ENCODE data around the gene CHFR.
"Not testable (repeated sequence)": the region's sequence is repeated elsewhere in the genome, so short reads cannot be mapped to it uniquely, and the experiment has no call there.

Gene CHFR

DNA sequence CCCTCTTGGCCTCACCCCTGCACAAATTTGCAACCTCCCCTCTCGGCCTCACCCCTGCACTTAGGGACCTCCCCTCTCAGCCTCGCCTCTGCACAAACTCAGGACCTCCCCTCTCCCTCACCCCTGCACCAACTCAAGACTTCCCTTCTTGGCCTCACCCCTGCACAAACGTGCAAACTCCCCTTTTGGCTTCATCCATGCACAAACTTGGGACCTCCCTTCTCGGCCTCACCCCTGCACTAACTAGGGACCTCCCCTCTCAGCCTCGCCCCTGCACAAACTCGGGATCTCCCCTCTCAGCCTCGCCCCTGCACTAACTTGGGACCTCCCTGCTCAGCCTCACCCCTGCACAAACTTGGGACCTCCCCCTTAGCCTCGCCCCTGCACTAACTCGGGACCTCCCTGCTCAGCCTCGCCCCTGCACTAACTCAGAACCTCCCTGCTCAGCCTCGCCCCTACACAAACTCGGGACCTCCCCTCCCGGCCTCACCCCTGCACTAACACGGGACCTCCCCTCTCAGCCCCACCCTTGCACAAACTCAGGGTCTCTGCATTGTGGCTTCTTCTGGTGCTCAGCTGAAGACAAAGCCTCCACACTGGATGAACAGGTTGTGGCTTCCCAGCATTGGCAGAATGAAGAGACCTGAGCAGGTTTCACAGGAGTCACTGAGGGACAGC is 47.7 kb downstream of the CHFR start:
- H3K9me3 ChIP-seq (ENCODE audit: control insufficient read depth, insufficient read depth, low read length) = no peaks in the 10 kb centered on the region
- no peaks in the 10 kb centered on the region for H3K4me1 ChIP-seq (ENCODE audit: insufficient read depth, low read length)
- no peak overlapping the region for H3K9ac ChIP-seq (ENCODE audit: low read depth, low read length)
- no peaks in the 10 kb centered on the region; the same call in 1 of the 2 replicates for H3K36me3 ChIP-seq (ENCODE audit: insufficient read depth, low read length)

GRCh38 chr12:132838410-132839080 is 48.9 kb downstream of the CHFR start:
- Histone ChIP-seq H3K9ac (ENCODE audit: low read depth, low read length) (no peak overlapping the region), H3K9me3 (ENCODE audit: control insufficient read depth, insufficient read depth, low read length) (no peaks in the 10 kb centered on the region), H3K36me3 (ENCODE audit: insufficient read depth, low read length) (no peaks in the 10 kb centered on the region; the same call in 1 of the 2 replicates), H3K4me1 (ENCODE audit: insufficient read depth, low read length) (no peaks in the 10 kb centered on the region)

- Histone ChIP-seq H3K36me3 (ENCODE audit: insufficient read depth, low read length) (no peaks in the 10 kb centered on the region; the same call in 1 of the 2 replicates), H3K9ac (ENCODE audit: low read depth, low read length) (no peak overlapping the region), H3K4me1 (ENCODE audit: insufficient read depth, low read length) (no peaks in the 10 kb centered on the region), H3K9me3 (ENCODE audit: control insufficient read depth, insufficient read depth, low read length) (no peaks in the 10 kb centered on the region)
Observed at GRCh38 chr12:132837693-132838409, 49.6 kb downstream of the CHFR start.

GRCh38 chr12:132836795-132837331 is 50.5 kb downstream of the CHFR start:
- Histone ChIP-seq H3K9me3 (ENCODE audit: control insufficient read depth, insufficient read depth, low read length) (no peaks in the 10 kb centered on the region), H3K9ac (ENCODE audit: low read depth, low read length) (no peak overlapping the region), H3K36me3 (ENCODE audit: insufficient read depth, low read length) (no peaks in the 10 kb centered on the region; the same call in 1 of the 2 replicates), H3K4me1 (ENCODE audit: insufficient read depth, low read length) (no peaks in the 10 kb centered on the region)

- not testable (repeated sequence) for H3K4me1 ChIP-seq (ENCODE audit: insufficient read depth, low read length); H3K36me3 ChIP-seq (ENCODE audit: insufficient read depth, low read length); H3K9ac ChIP-seq (ENCODE audit: low read depth, low read length); H3K9me3 ChIP-seq (ENCODE audit: control insufficient read depth, insufficient read depth, low read length)
Observed at GRCh38 chr12:132836230-132836629, 51.2 kb downstream of the CHFR start.

DNA sequence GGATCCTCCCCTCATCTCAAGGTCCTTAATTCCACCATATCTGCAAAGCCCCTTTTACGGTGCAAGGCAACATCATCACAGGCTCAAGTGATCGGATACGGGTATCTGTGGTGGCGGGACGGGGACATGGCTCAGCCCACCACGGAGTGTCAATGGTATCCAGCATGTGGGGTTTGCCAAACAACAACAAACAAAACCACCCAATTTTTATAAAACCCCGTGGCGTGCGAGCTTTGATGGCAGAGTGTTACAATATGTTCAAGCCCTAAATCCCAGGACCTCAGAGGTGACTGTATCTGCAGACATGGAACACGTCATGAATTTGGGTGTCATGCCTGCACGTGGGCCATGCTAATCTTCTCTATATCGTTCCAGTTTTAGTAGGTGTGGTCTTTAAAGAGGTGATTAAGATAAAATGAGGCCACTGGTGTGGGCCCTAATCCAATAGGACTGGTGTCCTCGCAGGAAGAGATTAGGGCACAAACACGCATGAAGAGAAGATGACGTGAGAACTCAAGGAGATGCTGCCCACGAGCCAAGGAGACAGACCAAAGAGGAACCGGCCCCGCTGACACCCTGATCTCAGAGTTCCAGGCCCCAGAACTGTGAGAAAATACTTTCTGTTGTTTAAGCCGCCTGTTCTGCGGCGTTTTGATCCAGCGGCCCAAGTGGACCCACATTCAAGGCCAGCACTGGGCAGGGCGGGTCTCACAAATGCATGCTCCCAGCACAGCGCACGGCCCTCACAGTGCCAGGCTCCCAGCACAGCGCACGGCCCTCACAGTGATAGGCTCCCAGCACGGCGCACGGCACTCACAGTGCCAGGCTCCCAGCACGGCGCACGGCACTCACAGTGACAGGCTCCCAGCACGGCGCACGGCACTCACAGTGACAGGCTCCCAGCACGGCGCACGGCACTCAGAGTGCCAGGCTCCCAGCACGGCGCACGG is 52.1 kb downstream of the CHFR start:
- no peaks in the 10 kb centered on the region for H3K4me1 ChIP-seq (ENCODE audit: insufficient read depth, low read length)
- H3K36me3 ChIP-seq (ENCODE audit: insufficient read depth, low read length) = no peaks in the 10 kb centered on the region; the same call in 1 of the 2 replicates

DNA sequence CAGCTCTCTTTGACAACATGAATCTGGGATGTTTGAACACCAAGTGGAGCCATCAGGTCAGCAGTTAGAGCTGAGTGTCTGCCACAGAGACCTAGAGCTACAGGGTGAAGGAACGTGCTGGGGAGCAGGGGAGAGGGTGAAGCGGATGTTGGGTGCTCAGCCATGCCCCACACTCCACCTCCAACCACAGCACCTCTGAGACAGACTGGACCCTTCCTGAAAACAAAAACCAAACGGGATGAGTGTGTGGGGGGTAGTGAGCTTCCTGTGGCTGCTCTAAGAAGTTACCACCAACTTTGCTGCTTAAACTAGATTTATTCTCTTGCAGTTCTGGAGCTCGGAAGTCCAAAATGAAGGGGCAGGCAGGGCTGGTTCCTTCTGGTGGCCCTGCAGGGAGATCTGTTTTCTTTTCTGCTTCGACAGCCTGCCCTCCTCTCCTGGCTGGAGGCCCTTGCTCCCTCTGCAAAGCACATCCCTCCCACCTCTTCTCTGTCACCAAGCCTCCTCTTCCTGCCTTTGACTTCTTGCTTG is 53.2 kb downstream of the CHFR start:
- Histone ChIP-seq H3K36me3 (ENCODE audit: insufficient read depth, low read length) (no peaks in the 10 kb centered on the region; the same call in 1 of the 2 replicates), H3K9me3 (ENCODE audit: control insufficient read depth, insufficient read depth, low read length) (no peaks in the 10 kb centered on the region), H3K4me1 (ENCODE audit: insufficient read depth, low read length) (no peaks in the 10 kb centered on the region), H3K9ac (ENCODE audit: low read depth, low read length) (no peak overlapping the region)

More for the DNA sequence above, 52.1 kb downstream of the CHFR start:
- no peaks in the 10 kb centered on the region for H3K9me3 ChIP-seq (ENCODE audit: control insufficient read depth, insufficient read depth, low read length)
- no peak overlapping the region for H3K9ac ChIP-seq (ENCODE audit: low read depth, low read length)

DNA sequence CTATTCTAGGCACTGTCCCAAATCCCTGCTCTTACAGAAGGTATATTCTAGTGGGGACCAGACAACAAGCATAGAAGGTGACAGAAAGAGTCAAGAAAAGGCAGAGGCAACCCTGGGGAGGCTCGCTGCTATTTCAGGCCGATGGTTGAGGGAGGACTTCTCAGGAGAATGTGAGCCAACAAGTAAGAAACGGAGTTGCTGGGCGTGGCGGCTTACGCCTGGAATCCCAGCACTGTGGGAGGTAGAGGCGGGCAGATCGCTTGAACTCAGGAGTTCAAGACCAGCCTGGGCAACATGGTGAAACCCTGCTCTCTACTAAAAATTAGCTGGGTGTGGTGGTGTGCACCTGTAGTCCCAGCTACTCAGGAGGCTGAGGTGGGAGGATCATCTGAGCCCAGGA is 54.1 kb downstream of the CHFR start:
- Histone ChIP-seq H3K9ac (ENCODE audit: low read depth, low read length) (no peak overlapping the region), H3K36me3 (ENCODE audit: insufficient read depth, low read length) (no peaks in the 10 kb centered on the region; the same call in 1 of the 2 replicates), H3K9me3 (ENCODE audit: control insufficient read depth, insufficient read depth, low read length) (no peaks in the 10 kb centered on the region), H3K4me1 (ENCODE audit: insufficient read depth, low read length) (no peaks in the 10 kb centered on the region)

DNA sequence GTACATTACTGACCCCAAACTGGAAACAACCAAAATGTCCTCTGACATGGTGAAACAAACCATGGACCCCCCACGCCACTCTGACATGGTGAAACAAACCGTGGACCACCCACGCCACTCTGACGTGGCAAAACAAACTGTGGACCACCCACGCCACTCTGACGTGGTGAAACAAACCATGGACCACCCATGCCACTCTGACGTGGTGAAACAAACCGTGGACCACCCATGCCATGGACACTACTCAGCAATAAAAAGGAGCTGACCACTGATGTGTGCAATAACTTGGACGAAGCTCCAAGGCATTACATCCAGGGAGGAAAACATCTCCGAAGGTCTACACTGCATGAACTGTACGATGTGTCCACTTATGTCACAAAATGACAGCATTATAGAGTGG is 55.6 kb downstream of the CHFR start:
- H3K9ac ChIP-seq (ENCODE audit: low read depth, low read length) = no peak overlapping the region
- no peaks in the 10 kb centered on the region for H3K9me3 ChIP-seq (ENCODE audit: control insufficient read depth, insufficient read depth, low read length)
- peaks cover 7% of the 10 kb centered on the region; the same call in 1 of the 2 replicates for H3K36me3 ChIP-seq (ENCODE audit: insufficient read depth, low read length)
- H3K4me1 ChIP-seq (ENCODE audit: insufficient read depth, low read length) = no peaks in the 10 kb centered on the region

DNA sequence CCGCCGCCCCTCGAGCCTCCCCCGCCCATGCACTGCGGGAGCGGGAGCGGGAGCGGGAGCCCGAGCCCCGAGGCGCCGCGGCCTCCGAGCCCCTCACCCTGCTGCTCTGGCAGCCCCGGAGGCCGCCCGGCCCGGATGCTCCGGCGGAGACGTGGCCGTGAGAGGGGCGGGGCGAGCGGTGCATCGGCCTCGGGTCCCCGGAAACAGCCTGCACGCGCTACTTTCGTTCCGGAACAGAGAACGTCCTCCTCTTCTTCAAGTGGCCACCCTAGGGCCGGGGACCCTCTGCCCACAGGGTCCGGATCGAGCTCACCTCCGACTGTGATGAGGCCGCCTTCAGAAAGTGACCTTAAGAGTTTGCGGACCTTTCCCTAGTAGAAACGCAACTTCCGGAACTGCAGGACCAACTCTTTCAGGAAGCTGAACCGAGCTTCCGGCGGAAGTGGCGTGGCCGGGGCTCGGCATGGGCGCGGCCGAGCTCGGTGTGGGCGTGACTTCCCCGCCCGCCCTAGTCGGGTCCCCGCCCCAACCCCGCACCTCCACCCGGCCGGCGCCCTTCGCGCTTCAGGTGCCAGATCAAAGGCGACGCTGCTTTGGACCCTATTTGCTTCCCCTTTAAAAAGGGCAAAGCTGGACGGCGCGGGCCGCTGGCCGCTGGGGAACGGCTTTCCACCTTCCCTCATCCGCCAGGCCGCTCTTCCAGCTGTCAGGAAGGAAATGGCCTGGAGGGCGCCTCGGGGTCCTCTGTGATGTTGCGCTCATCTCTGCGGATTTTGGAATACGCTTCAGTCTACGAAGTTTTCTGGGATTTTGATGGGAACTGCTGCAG is 58.5 kb downstream of the CHFR start, which contains the start of gene GOLGA3:
TSS of gene GOLGA3 (minus strand) at position 164 of the 829 bp plus-strand sequence. CDS start 6,741 bp downstream, outside the sequence.
- peak within 1 kb of the TSS; percentile 96 for H3K9ac ChIP-seq (ENCODE audit: low read depth, low read length)
- no peaks in the 10 kb centered on the region for H3K4me1 ChIP-seq (ENCODE audit: insufficient read depth, low read length)
- H3K36me3 ChIP-seq (ENCODE audit: insufficient read depth, low read length) = peaks cover 9% of the 10 kb centered on the region
- no peaks in the 10 kb centered on the region for H3K9me3 ChIP-seq (ENCODE audit: control insufficient read depth, insufficient read depth, low read length)

DNA sequence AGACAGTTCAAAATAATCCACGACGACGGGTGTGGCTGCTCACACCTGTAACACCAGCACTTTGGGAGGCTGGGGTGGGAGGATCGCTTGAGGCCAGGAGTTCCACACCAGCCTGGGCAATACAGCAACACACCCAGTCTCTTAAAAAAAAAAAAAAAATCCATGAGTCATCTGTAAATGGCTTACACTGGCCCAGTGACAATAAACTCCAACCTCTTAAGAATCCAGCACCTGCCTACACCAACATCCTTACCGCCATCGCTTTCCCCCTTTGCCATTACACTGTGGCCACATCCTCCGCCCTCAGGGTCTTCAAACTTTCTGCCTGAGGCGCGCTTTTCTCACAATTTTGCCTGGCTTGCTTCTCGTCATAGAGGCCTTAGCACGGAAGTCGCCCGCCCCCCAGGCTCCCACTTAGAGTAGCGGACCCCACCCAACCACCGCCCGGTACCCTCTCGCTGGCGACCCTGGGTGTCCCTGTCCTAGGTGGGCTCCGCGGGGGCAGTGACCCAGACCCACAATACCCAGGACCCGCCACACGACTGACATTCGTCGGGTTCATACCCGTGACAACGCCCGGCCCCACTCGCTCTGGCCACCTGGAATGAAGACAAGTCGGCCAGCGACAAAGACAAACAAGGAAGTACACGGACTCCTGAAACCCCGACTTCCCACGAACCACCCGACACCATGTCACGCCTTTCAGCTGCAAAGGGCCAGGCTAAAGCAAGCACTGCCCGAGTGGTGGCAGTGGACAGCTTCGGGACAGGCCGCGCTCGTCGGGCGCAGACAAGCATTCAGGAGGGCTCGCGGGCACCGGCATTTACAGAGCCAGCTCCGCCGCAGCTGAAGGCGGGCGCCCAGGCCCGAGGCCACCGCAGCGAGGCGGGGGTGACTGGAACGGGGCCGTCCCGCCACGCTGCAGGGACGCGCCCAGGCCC is 59.4 kb downstream of the CHFR start:
- H3K36me3 ChIP-seq (ENCODE audit: insufficient read depth, low read length) = peaks cover 9% of the 10 kb centered on the region

DNA sequence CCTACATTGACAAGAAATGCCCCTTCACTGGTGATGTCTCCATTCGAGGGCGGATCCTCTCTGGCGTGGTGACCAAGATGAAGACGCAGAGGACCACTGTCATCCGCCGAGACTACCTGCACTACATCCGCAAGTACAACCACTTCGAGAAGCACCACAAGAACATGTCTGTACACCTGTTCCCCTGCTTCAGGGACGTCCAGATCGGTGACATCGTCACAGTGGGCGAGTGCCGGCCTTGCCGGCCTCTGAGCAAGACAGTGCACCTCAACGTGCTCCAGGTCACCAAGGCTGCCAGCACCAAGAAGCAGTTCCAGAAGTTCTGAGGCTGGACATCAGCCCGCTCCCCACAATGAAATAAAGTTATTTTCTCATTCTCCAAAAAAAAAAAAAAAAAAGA is 61.5 kb downstream of the CHFR start:
- H3K9me3 ChIP-seq (ENCODE audit: control insufficient read depth, insufficient read depth, low read length) = no peaks in the 10 kb centered on the region
- H3K4me1 ChIP-seq (ENCODE audit: insufficient read depth, low read length) = no peaks in the 10 kb centered on the region
- peaks cover 9% of the 10 kb centered on the region for H3K36me3 ChIP-seq (ENCODE audit: insufficient read depth, low read length)
- no peak overlapping the region for H3K9ac ChIP-seq (ENCODE audit: low read depth, low read length)

More for the DNA sequence above, 59.4 kb downstream of the CHFR start:
- H3K9me3 ChIP-seq (ENCODE audit: control insufficient read depth, insufficient read depth, low read length) = no peaks in the 10 kb centered on the region
- H3K4me1 ChIP-seq (ENCODE audit: insufficient read depth, low read length) = no peaks in the 10 kb centered on the region
- H3K9ac ChIP-seq (ENCODE audit: low read depth, low read length) = peak overlapping the region; percentile 96

Measured in ES-I3 (cell line).